HFFc6 (cell line): ENCODE measurements around the gene STAMBPL1. TPM values are rescaled to one million over a fixed set of nuclear protein-coding genes. Genes with fewer than 3 reads are reported as not detected.

Source experiments
- DNase-seq: peaks from one replicate; pipeline ENCODE4 v3.0.0-alpha.2; 2018
- H3K27ac Mint-ChIP-seq: 2 replicates; pipeline ENCODE4 v1.8.0; 2020; ENCODE audit warnings: mild to moderate bottlenecking, mixed read lengths
- H3K27me3 Mint-ChIP-seq: 2 replicates; pipeline ENCODE4 v1.8.0; 2021; ENCODE audit warnings: mild to moderate bottlenecking, moderate library complexity, mixed read lengths; ENCODE audit not compliant: insufficient read depth
- H3K36me3 Mint-ChIP-seq: 2 replicates; pipeline ENCODE4 v1.8.0; 2021; ENCODE audit warnings: low read depth, mixed read lengths
- H3K4me1 Mint-ChIP-seq: 2 replicates; pipeline ENCODE4 v1.8.0; 2020; ENCODE audit warnings: low read depth, mixed read lengths
- H3K4me3 Mint-ChIP-seq: 2 replicates; pipeline ENCODE4 v1.8.0; 2020; ENCODE audit warnings: mild to moderate bottlenecking, moderate library complexity, mixed read lengths
- H3K9me3 Mint-ChIP-seq: 2 replicates; pipeline ENCODE4 v1.8.0; 2020; ENCODE audit warnings: mild to moderate bottlenecking, mixed read lengths
- CTCF ChIP-seq: fragments of 200-600 bp; sonication (generic); IDR thresholded peaks from 2 replicates; pipeline ENCODE4 v1.5.0; 2021; ENCODE audit warnings: antibody characterized with exemption, mild to moderate bottlenecking
- total RNA-seq, 6 experiments: library from RNA; stranded (reverse); fragmentation: NEBNext Ultra II Directional; extraction: Animal tissue kit (Norgen Biotek cat#: 25700); gene quantifications; 2 replicates in 1 of 6; 3 replicates in 5 of 6; pipeline ENCODE4 v1.2.3, GENCODE V29; 2021

The STAMBPL1 gene
- total RNA-seq, 6 experiments from 2014 or later: 28.8 to 44.9 (median 40.6) TPM

GRCh38 chr10:88850712-88851111 lies 29.3 kb upstream of the STAMBPL1 start:
- peaks cover 31% of the 10 kb centered on the region for H3K4me1 Mint-ChIP-seq
- no peak for DNase-seq
- TF ChIP-seq CTCF: no peak
- H3K27me3 Mint-ChIP-seq: no peaks in the 10 kb centered on the region; the same call in none of the 2 replicates
- no peaks in the 10 kb centered on the region for H3K9me3 Mint-ChIP-seq
- H3K27ac Mint-ChIP-seq: no peak overlapping the region
- H3K4me3 Mint-ChIP-seq: no peak overlapping the region
- H3K36me3 Mint-ChIP-seq: no peaks in the 10 kb centered on the region

GRCh38 chr10:88851706-88852105 lies 28.3 kb upstream of the STAMBPL1 start, which contains the start of gene ANKRD22:
ANKRD22 (minus strand) TSS chr10:88851844; CDS start chr10:88851607, 237 bp downstream.
- Mint-ChIP-seq H3K9me3 (no peaks in the 10 kb centered on the region), H3K36me3 (no peaks in the 10 kb centered on the region), H3K27me3 (no peaks in the 10 kb centered on the region; the same call in none of the 2 replicates), H3K4me1 (peaks cover 31% of the 10 kb centered on the region), H3K4me3 (no peak within 1 kb of the TSS), H3K27ac (no peak within 1 kb of the TSS)
- DNase-seq: peak; percentile 32
- no peak for TF ChIP-seq CTCF

- no peaks in the 10 kb centered on the region; the same call in none of the 2 replicates for H3K27me3 Mint-ChIP-seq
- TF ChIP-seq CTCF: 0 out of 2 replicates have a peak, but pooled peaks have one; percentile 10
- H3K36me3 Mint-ChIP-seq: no peaks in the 10 kb centered on the region
- H3K9me3 Mint-ChIP-seq: no peaks in the 10 kb centered on the region
- no peak overlapping the region for H3K4me3 Mint-ChIP-seq
- H3K27ac Mint-ChIP-seq: no peak overlapping the region
- peaks cover 31% of the 10 kb centered on the region for H3K4me1 Mint-ChIP-seq
- DNase-seq: no peak
Observed at GRCh38 chr10:88852327-88852726, 27.7 kb upstream of the STAMBPL1 start.

GRCh38 chr10:88853155-88853881 lies 26.7 kb upstream of the STAMBPL1 start:
- Mint-ChIP-seq H3K4me3 (no peak overlapping the region), H3K9me3 (no peaks in the 10 kb centered on the region), H3K27me3 (no peaks in the 10 kb centered on the region; the same call in none of the 2 replicates), H3K4me1 (peaks cover 28% of the 10 kb centered on the region), H3K36me3 (no peaks in the 10 kb centered on the region), H3K27ac (no peak overlapping the region)
- DNase-seq: no peak
- no peak for TF ChIP-seq CTCF

GRCh38 chr10:88854684-88855083 lies 25.4 kb upstream of the STAMBPL1 start:
- no peak for DNase-seq
- H3K36me3 Mint-ChIP-seq: no peaks in the 10 kb centered on the region
- no peak for TF ChIP-seq CTCF
- no peak overlapping the region for H3K4me3 Mint-ChIP-seq
- H3K9me3 Mint-ChIP-seq: no peaks in the 10 kb centered on the region
- no peaks in the 10 kb centered on the region; the same call in none of the 2 replicates for H3K27me3 Mint-ChIP-seq
- H3K4me1 Mint-ChIP-seq: peaks cover 24% of the 10 kb centered on the region
- H3K27ac Mint-ChIP-seq: no peak overlapping the region
